Heart left ventricle (tissue), 16 donors: ENCODE data around the gene HIPK2. TPM values are rescaled to one million over a fixed set of nuclear protein-coding genes. Genes with fewer than 3 reads are reported as not detected.
A peak's percentile ranks its signal among the peaks of the same experiment; 100 is the strongest.

Source experiments
- ATAC-seq, 4 donors: fragments of 200-7000 bp; cut with Tn5 transposase; one replicate each; pipeline ENCODE4 v1.9.1; 2020 to 2022; ENCODE audit warnings: moderate library complexity in 4 of 4, mild to moderate bottlenecking in 3 of 4, moderate number of reproducible peaks in 1 of 4
- DNase-seq, 5 donors: peaks; one replicate each; pipeline ENCODE4 v3.0.0-alpha.2; 2020
- H3K27ac ChIP-seq, 12 donors: fragments of 200-600 bp; sonication (generic) in 4 of 12; one replicate each; pipeline versions ENCODE4 v1.5.0 to v1.8.0; 2016 to 2022; ENCODE audit warnings: mild to moderate bottlenecking in 2 of 12
- H3K27me3 ChIP-seq, 9 donors: fragments of 200-600 bp; sonication (generic) in 2 of 9; one replicate each; pipeline versions ENCODE4 v1.5.1 to v1.8.0; 2016 to 2022; ENCODE audit warnings: mild to moderate bottlenecking in 3 of 9
- H3K36me3 ChIP-seq, 9 donors: fragments of 200-600 bp; sonication (generic) in 2 of 9; one replicate each; pipeline versions ENCODE4 v1.5.0 to v1.8.0; 2018 to 2022; ENCODE audit warnings: mild to moderate bottlenecking in 2 of 9
- H3K4me1 ChIP-seq, 12 donors: fragments of 200-600 bp; sonication (generic) in 4 of 12; one replicate each; pipeline versions ENCODE4 v1.5.0 to v1.8.0; 2016 to 2022; ENCODE audit warnings: mild to moderate bottlenecking in 3 of 12
- H3K4me3 ChIP-seq, 12 donors: fragments of 200-600 bp; sonication (generic) in 4 of 12; one replicate each; pipeline versions ENCODE4 v1.5.0 to v1.8.0; 2017 to 2022; ENCODE audit warnings: mild to moderate bottlenecking in 9 of 12, moderate library complexity in 4 of 12
- H3K9me3 ChIP-seq, 12 donors: fragments of 200-600 bp; sonication (generic) in 4 of 12; one replicate each; pipeline versions ENCODE4 v1.5.0 to v1.8.0; 2016 to 2022; ENCODE audit warnings: mild to moderate bottlenecking in 1 of 12
- CTCF ChIP-seq, 12 donors: fragments of 200-600 bp; sonication (generic) in 4 of 12; IDR thresholded peaks; one replicate each; pipeline versions ENCODE4 v1.5.0 to v1.8.0; 2018 to 2022; ENCODE audit warnings: antibody characterized with exemption in 12 of 12, mild to moderate bottlenecking in 5 of 12
- POLR2A ChIP-seq, 2 donors: fragments of 450-650 bp; IDR thresholded peaks; one replicate each; pipeline ENCODE4 v1.6.1; 2017; ENCODE audit warnings: antibody characterized with exemption in 2 of 2, mild to moderate bottlenecking in 2 of 2, moderate library complexity in 2 of 2
- WGBS, 4 donors: extraction: QIAGEN DNeasy Blood & Tissue Kit in 2 of 4; methylation state at CpG; one replicate each; pipeline versions ENCODE4 v1.1.5 to v1.1.7; 2013 to 2018; 5-methylcytosine and 5-hydroxymethylcytosine counted together
- intact Hi-C, 10 donors: fragments of 100-400 bp; cut with DNase I; formaldehyde crosslinking; loops; one replicate each; pipeline versions ENCODE4 v1.11.1 to v1.14.2; 2022
- polyA plus RNA-seq, 2 donors: library from polyadenylated mRNA; stranded (reverse); fragments of 200-250 nt; gene quantifications; one replicate each; pipeline ENCODE4 v1.2.3, GENCODE V29; 2013
- total RNA-seq, 9 donors: library from RNA; depleted of rRNA in 2 of 9; stranded (reverse); fragments of >200 nt in 2 of 9; fragmentation: NEBNext Ultra II Directional in 3 of 9; extraction: Animal tissue kit (Norgen Biotek cat#: 25700) in 3 of 9; gene quantifications; one replicate each; pipeline versions ENCODE4 v1.1.0 to v1.2.4, GENCODE V29; 2016 to 2023
- donor health status: ischemic (EF 13 %, LVEDD 7.1; RV severe dilation, severe dysfunction).
- donor health status: healthy with polysubstance abuse.
- donor health status: DM: no; HTN: yes; CAD: no.
- donor health status: DM: no; HTN: no; CAD: no.
- donor health status: ischemic (EF 25% LVEDD 6.9; RV normal size, moderate dysfunction).
- donor health status: ischemic (EF 25% LVEDD 5.7; RV mildly dilated, moderate dysfunction).
- donor health status: healthy.
- donor health status: DM: yes; HTN: yes; CAD: no.
- donor health status: ischemic (EF 35%, LVEDD 5.7; RV mildly dilated, moderate dysfunction).
- donor health status: nonischemic (EF 11% LVEDD 7.7; RV severe dilation, severe dysfunction).
- donor health status: DM: yes; HTN: yes; CAD: no.
- donor health status: PGD.
- donor health status: ischemic (EF 29% LVEDD 5.4; RV normal size, mild dysfunction).
- donor health status: nonischemic (EF 23%, LVEDD 6.1; RV moderate dilation, normal function).

Gene HIPK2
- total and polyA plus RNA-seq, 11 donors: 43.2 to 244 (median 143) TPM

- DNase-seq (peak in 1 of 5 donors; percentile 10), ATAC-seq (no peak)
- TF ChIP-seq POLR2A (IDR thresholded peaks at IDR 0.05): no peak
- TF ChIP-seq CTCF (IDR thresholded peaks at IDR 0.05): no peak
- no peak overlapping the region for H3K27ac ChIP-seq
- intact Hi-C loops: no loop called here
- no peak overlapping the region for H3K4me3 ChIP-seq
- H3K27me3 ChIP-seq: no peaks in the 10 kb centered on the region
- WGBS, 4 donors: 97 to 99% (median 98%) methylated on average over 11 to 12 of the region's 12 CpGs
- H3K36me3 ChIP-seq: peaks cover 0 to 55% (median 31%) of the 10 kb centered on the region in 9 donors
- peaks cover 0 to 4% (median 0%) of the 10 kb centered on the region in 12 donors for H3K9me3 ChIP-seq
- peaks cover 0 to 4% (median 0%) of the 10 kb centered on the region in 12 donors for H3K4me1 ChIP-seq
Measured at GRCh38 chr7:139568813-139569490, 208.8 kb downstream of the HIPK2 start.

- intact Hi-C loops: no loop called here
- DNase-seq: no peak
Measured at GRCh38 chr7:139568346-139568675, 209.5 kb downstream of the HIPK2 start.

GRCh38 chr7:139567647-139568345 lies 210.0 kb downstream of the HIPK2 start:
- no peak overlapping the region for H3K27ac ChIP-seq
- TF ChIP-seq CTCF (IDR thresholded peaks at IDR 0.05) (no peak), POLR2A (IDR thresholded peaks at IDR 0.05) (no peak)
- H3K36me3 ChIP-seq: peaks cover 0 to 44% (median 19%) of the 10 kb centered on the region in 9 donors
- no peak for ATAC-seq
- peaks cover 0 to 4% (median 0%) of the 10 kb centered on the region in 12 donors for H3K9me3 ChIP-seq
- no peak overlapping the region for H3K4me3 ChIP-seq
- intact Hi-C loops: no loop called here
- DNase-seq: peak in 1 of 5 donors; percentile 11
- H3K4me1 ChIP-seq: peaks cover 0 to 4% (median 0%) of the 10 kb centered on the region in 12 donors
- WGBS, 4 donors: 88 to 92% (median 89%) methylated on average over 14 of the region's 14 CpGs
- H3K27me3 ChIP-seq: no peaks in the 10 kb centered on the region

More at GRCh38 chr7:139568346-139568675, 209.5 kb downstream of the HIPK2 start:
- Histone ChIP-seq H3K4me3 (no peak overlapping the region), H3K36me3 (peaks cover 0 to 49% (median 24%) of the 10 kb centered on the region in 9 donors), H3K27ac (no peak overlapping the region), H3K4me1 (peaks cover 0 to 3% (median 0%) of the 10 kb centered on the region in 12 donors), H3K27me3 (no peaks in the 10 kb centered on the region), H3K9me3 (peaks cover 0 to 4% (median 0%) of the 10 kb centered on the region in 12 donors)
- TF ChIP-seq POLR2A (IDR thresholded peaks at IDR 0.05) (no peak), CTCF (IDR thresholded peaks at IDR 0.05) (no peak)
- 87 to 92% (median 91%) methylated on average over 6 of the region's 6 CpGs for WGBS, 4 donors
- ATAC-seq: no peak
